IPS DF 4.7 (cell line): ENCODE measurements around the gene CDH23.

Source experiments
- DNase-seq: peaks from one replicate; pipeline ENCODE4 v3.0.0-alpha.2; 2013; ENCODE audit warnings: low spot score; ENCODE audit errors: extremely low read depth

Gene CDH23

DNA sequence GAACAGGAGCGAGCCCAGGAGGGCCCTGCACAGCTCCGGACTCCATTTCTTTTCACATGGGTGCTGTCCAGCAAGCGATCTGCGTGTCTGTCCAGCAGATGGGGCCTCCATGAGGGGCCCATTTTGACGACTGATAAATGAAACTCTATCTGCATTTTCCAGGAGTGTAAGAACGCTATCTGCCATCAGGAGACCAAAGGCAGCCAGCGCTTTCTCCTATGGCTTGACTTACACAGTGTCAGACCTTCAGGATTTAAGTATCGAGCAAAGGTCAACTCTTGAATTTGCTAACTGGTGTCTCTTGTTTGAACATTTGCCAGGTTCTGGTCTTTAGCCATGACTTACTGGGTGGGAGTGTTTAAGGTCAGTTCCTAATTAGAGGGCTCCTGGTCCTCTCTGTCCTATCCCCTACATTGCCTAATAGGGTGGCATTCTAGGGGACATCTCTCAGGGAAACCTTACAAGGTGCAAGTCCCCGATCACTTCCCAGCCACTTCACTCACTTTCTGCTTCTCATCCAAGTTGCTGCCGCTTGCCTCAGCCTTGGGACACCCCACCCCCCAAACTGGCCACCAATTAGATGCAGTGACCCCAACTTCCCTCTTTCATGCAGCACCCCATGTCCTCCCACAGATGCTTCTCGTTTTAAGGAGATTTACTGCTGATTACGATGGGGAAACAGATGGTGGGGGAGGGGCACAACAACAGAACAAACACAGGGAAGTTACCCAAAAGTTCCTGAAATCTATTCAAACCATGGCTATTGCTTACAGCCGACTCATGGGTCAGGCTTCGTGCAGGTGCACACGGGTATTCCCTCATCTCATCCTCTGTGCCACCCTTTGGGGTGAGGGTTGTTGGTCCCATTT lies 356.6 kb downstream of the CDH23 start:
- DNase-seq = no peak

DNA sequence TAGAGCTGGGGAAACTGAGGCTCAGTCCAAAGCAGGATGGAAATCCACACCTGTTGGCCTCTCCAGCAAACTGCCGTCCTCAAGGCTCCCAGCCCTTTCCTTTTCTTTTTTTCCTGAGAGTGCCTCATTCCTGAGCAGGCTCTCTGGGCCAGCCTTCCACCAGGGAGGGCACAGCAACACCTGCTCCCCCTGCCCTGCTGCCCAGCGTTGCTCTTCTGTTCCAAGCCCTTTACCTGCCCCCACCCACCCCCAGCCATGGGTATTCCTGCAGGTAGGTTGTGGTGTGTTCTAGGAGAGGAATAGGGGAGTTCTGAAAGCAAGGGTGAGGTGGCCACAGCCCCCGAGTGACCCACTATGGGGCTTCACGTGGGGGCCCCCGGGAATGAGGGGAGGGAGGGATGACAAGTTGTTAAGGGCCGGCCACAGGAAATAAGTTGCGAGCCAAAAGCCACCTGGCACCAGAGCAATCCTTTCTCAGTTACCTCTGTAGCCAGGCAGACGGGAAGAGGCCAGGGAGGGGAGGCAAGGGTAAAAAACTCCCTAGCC lies 357.3 kb downstream of the CDH23 start:
- no peak for DNase-seq

DNA sequence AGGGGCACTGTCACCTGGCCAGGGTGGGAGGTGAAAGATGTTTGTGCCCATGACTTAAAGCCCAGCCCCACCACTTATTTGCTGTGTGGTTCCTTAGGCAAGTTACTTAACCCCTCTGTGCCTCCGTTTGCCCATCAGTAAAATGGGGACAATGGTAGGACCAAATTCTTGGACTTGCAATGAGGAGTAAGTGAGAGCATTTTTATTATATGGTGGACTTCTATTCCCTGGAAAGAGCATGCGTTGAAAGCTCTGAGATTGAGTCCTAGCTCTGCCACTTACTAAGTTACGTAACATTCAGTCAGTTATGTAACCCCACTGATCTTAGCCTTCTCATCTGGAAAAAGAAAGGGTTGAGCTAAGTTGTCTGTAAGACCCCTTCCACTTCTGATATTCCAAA lies 357.8 kb downstream of the CDH23 start:
- DNase-seq = no peak

DNA sequence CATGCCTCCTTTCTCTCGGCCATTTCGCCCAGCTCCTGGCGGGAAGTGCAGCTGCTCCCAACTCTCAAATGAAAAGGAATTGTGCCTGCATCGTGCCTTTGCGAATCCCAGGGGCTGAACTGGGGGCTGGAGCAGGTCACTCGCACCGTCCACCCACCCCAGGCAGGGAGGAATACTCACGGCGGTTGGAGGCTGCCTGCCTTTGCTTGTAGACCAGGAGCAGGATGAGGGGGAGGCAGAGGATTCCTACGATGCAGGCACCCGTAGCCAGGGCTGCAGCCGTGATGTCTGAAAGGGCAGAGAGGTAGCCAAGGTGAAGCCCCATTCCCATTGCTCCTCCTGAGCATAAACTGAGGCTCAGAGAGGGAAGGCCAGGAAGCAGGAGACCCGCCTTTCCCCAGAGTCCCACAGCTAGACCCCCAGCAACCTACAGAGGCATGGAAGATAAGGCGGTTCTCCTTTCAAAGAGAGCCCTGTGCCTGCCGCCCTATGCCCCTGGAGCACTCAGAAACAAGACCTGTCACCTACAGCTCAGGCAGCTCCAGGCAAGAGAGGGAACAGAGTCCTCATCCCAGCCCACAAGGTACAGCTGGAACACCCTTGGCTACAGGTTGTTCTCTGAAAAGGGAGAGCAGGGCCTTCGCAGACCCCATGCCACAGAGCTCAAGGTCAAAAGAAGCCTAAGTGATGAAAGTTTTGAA lies 358.6 kb downstream of the CDH23 start:
- DNase-seq = no peak

DNA sequence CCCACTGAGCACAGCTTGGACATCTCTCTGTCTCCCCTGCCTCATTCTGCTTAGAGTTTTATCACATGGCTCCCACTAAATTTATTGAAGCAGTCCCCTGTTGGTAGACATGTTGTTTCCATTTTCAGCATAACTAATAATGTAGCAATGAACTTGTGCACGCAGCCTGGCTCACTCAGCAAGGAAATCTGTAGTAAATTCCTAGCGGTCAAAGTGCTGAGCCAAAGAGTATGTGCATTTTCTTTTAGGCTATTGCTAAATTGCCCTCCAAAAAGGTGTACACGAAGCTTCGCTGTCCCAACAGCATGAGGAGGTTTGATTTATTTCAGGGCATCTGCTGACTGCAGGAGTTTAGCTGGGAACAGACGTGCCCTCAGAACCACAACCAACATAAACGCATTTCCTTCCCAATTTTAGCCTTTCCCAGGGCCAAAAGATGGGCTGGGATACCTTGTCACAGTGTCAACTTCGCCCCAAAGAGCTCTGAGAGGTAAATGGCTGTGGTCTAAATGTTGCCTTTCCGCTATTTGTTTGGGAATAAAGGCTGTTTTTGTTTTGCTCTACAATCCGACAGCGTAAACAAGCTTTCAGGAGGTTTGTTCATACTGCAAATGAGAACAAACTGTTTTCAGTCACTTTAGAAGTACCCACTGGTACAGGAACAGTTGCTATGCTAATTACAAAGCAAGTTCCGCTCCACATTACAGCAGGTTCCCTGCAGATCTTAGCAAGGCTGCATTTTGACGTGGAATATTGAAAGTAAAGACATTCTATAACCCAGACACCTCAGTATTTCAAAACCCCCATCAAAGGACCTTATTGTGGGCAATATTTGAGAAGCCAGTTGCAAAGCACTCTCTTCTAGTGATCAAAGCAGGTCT lies 359.8 kb downstream of the CDH23 start:
- no peak for DNase-seq

DNA sequence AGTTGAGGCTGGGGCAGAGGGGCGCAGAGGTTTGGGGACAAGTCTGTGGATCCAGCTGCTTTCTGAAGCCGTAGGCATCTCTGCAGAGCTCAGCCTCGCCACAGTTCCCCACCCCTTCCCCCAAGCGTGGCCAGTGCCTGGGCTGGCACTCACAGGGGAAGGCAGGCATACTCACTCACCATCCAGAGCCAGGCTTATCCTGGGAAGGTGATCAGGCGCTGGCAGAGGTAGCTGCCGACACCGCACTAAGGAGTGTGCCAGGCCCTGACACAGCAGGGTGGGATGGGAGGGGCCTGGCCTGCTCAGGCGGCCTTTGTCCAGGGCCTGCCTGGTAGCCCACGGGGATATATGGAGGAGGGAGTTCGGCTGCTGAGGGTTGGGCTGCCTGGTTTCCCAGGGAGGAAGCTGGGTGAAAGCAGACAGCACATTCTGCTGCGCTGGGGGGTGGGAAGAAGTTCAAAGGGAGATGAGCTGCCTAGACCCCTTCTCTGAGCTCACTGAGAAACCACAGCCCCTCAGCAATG lies 360.7 kb downstream of the CDH23 start:
- no peak for DNase-seq

DNA sequence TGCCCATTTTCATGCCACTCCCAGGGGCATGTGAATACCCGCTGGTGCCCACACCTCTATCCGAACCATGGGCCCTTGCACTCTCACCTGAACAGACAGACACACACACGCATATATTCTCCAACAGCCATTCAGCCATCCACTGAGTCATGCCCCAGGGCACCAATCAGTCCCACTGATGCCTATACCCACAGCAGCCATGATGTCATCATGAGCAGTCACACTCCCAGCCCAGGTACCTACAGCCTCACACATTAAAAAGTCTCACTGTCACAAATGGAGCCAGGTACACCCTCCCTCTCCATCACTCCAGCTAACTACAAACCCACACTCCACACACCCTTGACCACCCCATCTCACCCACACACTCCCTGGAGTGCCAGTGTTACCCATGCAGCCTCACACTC lies 364.4 kb downstream of the CDH23 start:
- no peak for DNase-seq

DNA sequence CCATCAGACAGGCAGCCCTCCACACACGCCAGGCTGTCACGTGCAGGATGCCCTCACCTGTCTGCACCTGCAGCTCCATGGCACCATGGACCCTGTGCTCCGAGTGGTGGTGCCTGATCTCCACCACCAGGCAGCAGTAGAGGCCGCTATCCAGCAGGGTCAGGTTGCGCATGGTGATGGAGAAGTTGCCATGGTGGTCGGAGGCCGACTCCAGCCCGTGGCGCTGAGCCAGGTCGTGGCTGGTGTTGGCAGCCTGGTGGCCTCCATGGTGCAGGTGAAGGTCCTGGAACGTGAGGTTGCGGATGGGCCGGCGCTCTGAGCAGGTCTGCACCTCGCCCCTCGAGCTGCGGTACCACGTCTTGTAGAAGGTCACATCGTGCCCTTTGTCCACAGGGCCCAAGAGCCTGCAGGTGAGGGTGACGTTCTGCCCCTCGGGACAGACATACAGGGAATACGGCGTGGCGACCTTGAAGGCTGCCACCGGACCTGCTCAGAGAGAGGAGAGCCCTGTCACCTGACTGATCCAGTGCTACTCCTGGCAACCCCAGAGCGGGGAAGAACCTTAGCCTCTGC lies 364.9 kb downstream of the CDH23 start:
- no peak for DNase-seq

DNA sequence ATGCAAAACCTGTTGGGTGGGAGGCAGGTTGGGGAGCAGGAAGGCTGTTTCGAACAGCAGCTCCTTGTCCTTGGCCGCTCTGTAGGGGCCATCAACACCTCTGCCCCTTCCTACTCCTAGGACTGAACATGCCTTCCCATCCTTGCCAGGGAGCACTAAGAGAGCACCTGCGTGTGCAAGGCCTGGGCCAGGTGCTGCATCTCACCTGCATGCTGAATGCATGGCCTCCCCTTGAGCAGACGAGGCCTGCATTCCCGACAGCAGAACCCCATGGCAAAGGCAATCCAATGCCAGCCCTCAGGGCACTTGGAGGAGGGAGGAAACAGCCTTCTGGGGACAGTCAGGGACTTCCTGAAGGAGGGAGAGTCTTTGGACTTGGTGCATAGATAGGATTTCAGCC lies 365.6 kb downstream of the CDH23 start:
- no peak for DNase-seq

DNA sequence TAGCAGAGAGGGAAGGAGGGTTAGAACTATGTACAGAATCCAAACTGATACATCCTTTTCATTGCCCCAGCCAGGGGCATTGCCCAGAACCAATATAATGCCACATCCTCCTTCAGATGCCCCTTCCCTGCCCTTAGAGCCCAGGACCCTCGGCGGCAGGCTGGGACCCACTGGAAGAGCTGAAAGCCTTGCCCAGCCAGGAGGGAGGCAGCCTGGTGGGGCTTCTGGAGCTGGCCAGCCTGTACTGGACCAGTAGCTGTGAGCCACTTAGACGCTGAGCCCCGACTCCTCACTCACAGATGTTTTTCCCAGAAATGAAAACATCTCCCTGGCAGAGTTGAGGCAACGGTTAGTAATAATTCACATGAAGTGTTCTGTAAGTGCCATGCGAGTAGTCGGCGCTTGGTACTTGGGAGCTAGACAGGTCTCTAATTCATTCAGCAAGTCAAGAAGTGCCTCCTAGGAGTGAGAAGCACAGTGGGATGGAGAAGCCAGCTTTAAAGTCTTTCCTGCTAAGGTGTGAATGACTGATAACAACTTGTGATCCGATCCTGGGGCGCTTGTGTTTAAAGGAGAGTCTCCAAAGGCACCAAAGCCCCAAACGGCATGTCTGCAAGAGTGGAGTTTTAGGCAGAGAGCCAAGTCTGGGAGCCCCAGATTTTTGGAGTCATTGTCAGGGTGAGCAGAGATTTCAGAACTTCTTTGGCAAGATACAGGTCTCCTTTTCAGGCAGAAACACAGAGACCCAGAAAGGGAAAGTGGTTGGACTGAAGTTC lies 366.8 kb downstream of the CDH23 start:
- no peak for DNase-seq

DNA sequence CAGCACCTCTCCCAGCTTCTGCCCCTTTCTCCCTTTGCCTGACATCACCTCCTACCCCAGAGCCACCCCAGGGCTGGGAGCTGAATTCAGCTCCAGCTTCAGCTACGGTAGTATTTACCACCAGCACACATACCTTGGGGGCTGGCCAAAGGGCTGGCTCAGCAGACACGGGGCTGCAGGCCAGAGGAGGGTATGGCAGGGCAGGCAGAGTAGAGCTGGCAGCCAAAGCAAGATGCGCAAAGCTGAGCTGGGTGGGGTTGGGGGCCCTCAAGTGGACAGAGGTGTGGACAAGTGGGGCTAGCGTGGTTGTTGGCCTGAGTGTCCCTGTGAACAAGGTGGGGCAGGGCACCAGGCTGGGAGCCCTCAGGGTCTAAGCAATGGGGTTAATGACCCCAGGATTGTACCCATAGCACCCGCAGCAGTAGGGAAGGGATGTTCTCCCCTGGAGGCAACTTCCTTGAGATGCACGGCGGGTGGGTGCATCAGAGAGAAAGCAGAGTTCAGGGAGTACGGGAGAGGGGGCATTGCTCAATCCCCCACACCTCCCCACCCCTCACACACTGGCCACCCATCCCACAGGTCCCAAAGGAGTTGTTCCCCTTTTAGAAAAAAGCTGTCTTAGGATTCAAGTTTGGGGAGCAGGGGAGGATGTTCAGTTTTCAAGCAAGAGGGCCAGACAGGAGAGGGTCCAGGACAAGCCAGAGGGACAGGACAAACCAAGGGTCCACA lies 368.6 kb downstream of the CDH23 start:
- no peak for DNase-seq

DNA sequence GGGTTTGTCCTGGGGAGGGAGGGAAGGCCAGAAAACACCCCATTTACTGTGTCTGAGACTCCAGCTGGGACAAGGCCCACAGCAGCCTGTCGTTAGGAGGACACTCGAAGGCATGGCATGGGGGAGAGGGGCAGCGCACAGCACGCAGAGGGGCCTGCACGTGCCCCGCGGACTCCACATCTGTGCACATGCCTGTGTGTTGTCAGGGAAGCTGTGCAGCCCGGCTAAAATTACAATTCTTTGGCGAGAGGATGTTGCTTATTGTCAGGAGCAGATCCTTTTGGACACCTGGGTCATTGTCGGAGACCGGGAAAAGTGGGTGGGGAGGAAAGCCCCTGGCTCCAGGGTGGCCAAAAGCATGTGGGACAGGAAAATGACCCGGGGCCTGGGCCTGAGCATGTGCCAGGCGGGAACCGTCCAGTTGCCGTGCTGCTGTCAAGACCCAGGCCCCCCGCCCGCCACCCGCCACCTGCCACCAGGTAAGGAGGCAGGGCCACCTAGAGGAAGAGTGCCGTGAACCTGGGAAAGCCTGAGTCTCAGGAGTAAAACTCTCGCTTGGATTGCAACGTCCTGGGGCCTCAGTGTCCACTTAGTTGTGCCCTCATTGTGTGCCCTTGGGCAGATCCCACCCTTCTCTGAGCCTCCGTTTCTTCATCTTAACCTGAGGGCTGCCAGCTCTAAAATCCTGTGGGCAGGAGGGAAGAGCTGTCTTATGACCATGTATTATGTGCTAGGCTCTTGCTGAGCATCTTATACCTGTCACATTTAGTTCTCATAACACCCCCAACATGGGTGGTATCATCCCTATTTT lies 369.4 kb downstream of the CDH23 start:
- DNase-seq = no peak

DNA sequence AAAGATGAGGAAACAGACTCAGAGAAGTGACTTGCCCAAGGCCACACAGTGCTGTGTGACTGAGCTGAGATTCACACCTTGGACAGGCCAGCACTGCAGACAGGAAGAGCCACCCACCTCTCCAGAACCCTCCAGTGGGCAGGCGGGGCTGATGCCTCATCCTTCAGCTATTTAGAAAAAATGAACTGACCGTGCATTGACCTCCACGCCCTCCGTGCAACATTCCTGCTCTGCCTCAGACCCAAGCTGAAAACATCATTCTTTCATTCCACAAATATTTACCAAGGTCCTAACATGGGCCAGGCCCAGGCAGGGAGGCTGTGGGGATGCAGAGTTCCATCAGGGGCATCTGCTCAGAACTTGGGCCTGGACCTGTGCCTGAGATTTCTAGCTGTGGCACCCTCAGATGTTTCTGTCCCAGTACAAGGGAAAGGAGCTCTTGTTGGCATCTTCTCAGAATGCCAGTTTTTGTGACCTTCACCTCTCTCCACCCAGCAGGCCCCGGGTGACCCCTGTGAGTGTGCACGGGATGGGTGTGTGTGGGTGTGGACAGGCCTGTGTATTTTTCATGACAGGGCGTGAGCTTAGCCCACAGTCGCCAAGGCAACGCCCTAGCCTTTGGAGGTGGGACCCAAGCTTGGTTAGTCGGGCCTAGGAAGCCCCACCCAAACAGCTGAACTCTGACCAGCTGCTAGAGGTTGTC lies 370.1 kb downstream of the CDH23 start:
- no peak for DNase-seq

DNA sequence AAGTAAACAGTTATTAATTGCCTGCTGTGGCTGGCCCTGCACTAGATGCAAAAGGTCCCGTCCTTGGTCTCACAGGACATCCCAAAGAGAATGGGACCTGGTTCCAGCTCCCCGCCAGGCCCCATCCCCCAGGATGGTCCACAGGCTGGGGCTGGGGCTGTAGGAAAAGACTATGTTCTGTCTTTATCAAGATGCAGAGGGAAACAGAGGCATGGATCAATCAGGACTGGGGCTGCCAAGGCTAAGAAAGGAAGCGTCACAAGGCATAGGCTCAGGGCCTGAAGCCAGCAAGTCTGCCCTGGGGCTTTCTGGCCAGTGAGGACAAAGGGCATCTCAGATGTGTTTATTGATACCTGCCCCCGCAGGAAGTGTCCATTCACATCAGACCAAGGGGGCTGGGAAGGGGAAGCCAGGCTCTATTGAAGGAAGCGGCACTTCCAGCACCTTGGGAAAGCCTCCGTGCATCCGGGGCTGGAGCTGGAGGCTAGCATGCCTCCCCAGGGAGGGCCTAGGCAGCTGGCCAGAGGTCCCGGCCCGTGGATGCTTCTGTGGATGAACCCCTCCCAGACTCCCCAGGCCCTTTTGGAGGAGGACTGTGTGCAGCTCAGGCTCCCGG lies 370.8 kb downstream of the CDH23 start:
- no peak for DNase-seq

DNA sequence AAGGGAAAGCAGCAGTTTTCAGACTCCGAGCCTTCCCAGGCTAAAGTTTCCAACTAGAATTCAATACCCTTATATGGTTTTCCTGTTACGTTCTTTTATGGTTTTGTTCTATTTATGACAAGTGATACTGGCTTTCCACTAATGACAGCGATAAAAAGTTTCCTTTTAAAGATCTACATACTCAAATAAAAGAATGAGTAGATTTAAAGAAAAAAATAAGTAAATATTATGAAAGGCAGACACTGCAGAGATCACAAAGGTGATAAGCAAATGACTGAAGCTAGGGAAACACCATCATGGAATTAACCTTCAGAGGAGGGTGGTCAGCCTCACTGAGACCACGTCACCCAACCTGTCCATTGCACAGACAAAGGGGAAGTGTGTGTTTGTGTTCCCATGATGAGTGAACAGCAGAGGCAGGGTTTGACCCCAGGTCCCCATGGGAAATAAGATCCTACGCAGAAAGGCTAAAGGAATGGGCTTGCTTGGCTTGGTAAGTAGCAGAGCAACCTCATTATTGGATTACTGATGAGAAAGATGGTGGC lies 372.6 kb downstream of the CDH23 start:
- DNase-seq = no peak

DNA sequence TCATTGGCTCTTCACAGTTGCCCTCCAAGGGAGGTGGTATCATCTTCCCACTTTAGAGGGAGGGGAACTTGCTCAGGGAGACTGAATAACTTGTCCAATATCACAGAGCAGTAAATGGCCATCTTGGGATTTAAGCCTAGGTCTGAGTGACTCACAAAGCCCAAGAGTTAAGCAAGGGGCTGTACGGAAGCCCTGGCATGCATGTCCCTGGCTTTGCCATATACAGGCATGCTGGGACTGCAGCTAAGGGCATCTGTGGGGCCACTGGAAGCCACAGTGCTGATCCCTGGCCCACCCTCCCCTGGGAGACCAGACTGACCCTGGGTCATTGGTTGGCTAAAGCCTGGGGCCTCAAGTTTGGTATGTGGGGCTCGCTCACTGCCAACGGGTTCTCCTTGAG lies 373.5 kb downstream of the CDH23 start:
- DNase-seq = no peak

DNA sequence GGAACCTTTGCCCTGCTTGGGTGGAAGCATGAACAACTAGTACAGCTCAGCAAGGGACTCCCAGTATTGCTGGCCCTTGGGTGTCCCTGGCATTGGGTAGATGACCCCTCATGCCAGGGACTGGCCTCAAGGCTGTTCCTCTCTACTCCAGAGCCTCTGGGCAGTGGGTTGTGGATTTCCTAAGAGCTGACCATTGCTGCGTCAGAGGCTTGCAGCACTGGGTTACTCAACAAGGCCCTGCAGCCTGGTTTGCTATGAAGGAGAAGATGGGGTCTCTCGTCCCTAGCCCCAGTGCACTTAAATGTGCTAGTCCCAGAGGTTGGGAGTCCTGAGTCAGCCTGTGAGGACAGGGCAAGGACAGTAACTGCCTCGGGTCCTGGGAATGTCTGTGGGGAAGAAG lies 374.1 kb downstream of the CDH23 start:
- no peak for DNase-seq
